Endometrial microvascular endothelial cells (primary cell): ENCODE measurements around the gene BOK. TPM values are rescaled to one million over a fixed set of nuclear protein-coding genes. Genes with fewer than 3 reads are reported as not detected.
"Not testable (repeated sequence)": the region's sequence is repeated elsewhere in the genome, so short reads cannot be mapped to it uniquely, and the experiment has no call there.

Experiments
- in situ Hi-C: cut with HindIII; loops from 2 replicates; pipeline ENCODE4 v1.10.0; 2017; ENCODE audit warnings: low sequenced_read_pairs, low pct_unique_long_range_greater_than_20kb; ENCODE audit errors: inconsistent ontology term
- total RNA-seq: library from RNA; depleted of rRNA; stranded (reverse); fragments of >200 nt; gene quantifications from one replicate; pipeline ENCODE4 v1.2.3, GENCODE V29; 2015; ENCODE audit errors: inconsistent ontology term

BOK gene
- total RNA-seq, 1 donor from 2014 or later, result 102 TPM

- in situ Hi-C loops, result not testable (repeated sequence)
Measured at GRCh38 chr2:241590496-241591455, 32.2 kb downstream of the BOK start.

GRCh38 chr2:241592126-241592845, 33.7 kb downstream of the BOK start:
- in situ Hi-C loops, result no loop called here

- in situ Hi-C loops, result no loop called here
Measured at GRCh38 chr2:241593271-241593670, 34.7 kb downstream of the BOK start.

DNA sequence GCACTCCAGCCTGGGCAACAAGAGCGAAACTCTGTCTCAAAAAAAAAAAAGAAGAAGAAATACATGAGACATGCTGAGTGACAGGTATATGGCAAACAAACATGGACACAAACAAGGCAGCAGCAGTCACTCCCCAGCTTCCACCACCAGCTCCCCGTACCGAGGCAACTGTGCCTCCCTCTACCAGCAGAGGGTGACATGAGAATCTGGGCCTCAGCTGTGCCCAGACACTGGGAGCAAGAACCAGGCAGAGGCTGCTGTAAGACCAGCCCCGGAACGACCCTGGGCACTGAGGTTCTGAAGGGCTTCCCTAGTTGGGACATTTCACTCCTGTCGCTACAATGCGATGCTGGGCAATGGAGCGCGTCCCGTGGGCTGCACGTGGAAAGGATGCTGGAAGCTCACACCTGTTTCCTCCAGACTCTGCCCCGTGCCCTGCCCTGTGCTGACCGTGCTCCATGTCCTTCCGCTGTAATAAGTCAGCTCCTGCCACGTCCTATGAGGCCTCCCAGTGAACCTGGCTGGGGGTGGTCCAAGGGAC, 37.1 kb downstream of the BOK start:
- in situ Hi-C loops, result no loop called here

- in situ Hi-C loops, result no loop called here
Measured at GRCh38 chr2:241597561-241597960, 39.0 kb downstream of the BOK start.

GRCh38 chr2:241598061-241598460, 39.5 kb downstream of the BOK start:
- in situ Hi-C loops, result no loop called here

DNA sequence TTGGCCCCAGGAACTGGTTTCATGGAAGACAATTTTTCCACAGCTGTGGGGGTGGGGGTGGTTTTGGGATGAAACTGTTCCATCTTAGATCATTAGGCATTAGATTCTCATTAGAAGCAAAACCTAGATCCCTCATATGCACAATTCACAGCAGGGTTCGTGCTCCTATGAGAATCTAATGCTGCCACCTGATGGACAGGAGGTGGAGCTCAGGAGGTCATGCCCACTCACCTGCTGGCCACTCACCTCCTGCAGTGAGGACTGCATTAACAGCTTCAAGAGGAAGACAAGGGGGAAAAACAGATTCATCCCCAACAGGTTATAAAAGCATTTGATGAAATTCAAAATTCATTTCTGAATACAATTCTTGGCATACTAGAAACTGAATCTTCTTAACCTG, 39.9 kb downstream of the BOK start:
- in situ Hi-C loops, result no loop called here

GRCh38 chr2:241599615-241600014, 41.1 kb downstream of the BOK start:
- in situ Hi-C loops, result no loop called here

DNA sequence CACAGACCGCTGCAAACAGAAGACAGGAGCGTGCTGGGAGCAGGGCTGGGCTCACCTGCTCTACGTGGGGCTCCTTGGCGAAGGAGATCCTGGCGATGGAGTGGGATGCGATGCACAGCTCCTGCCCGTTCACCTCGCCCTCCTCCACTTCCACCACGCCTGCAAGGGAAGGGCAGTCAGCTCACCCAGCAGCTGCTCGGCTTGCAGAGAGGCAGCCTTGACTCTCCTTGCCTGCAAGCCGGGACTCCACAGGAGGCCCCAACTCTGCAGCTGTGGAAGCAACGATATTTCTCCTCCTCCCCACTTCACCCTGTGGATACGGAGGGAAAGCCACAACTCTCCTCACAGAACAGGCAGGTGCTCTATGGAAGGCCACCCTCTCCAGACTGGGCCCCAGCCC, 43.3 kb downstream of the BOK start:
- in situ Hi-C loops, result no loop called here

DNA sequence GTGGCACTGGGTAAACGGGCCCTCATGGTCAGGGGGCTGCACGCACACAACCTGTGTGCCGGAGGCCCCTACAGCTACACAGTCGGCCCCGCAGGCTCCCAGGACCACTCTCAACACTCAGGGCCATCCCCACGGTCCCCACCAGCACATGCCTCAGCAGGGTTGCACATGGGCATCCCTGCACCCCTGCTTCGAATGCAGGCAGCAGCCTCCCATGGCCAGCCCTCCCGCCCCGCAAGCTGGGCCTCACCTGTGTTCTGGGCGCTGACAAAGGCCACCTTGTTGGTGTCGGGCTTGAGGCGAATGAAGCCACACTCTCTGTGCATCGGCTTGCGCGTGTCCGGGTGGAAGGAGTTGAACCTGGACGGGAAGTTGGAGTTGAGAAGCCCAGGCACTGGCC, 44.2 kb downstream of the BOK start:
- in situ Hi-C loops, result no loop called here

DNA sequence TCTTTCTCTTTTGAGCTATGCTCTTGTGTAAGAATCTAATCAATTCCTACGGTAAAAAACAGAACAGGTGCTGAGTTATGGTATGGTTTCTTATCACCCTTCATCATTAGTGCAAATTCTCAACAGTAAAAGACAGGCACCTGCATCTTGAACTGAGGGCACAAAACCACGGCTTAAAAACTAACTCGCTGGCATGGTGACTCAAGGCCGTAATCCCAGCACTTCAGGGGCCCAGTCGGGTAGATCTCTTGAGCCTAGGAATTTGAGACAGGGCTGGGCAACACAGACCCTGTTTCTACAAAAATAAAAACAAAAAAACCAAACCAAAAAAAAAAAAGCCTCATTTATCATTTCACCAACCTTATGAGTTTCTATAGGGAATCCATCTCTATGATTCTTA, 45.1 kb downstream of the BOK start:
- in situ Hi-C loops, result no loop called here

- in situ Hi-C loops, result no loop called here
Measured at GRCh38 chr2:241606186-241606585, 47.6 kb downstream of the BOK start.

GRCh38 chr2:241607162-241607885, 48.8 kb downstream of the BOK start:
- in situ Hi-C loops, result no loop called here

- in situ Hi-C loops, result no loop called here
Measured at GRCh38 chr2:241608881-241609280, 50.3 kb downstream of the BOK start.

GRCh38 chr2:241609859-241610793, 51.6 kb downstream of the BOK start:
- in situ Hi-C loops, result no loop called here

GRCh38 chr2:241611062-241611461, 52.5 kb downstream of the BOK start:
- in situ Hi-C loops, result no loop called here

- in situ Hi-C loops, result no loop called here
Measured at GRCh38 chr2:241612156-241613016, 53.8 kb downstream of the BOK start.
